HepG2 (cell line): Measurements from ENCODE around the gene STXBP2. TPM values are rescaled to one million over a fixed set of nuclear protein-coding genes. Genes with fewer than 3 reads are reported as not detected.
A peak's percentile ranks its signal among the peaks of the same experiment; 100 is the strongest.

ENCODE experiments used
- ATAC-seq: fragments of 200-7000 bp; cut with Tn5 transposase; 3 replicates; pipeline ENCODE4 v1.9.1; 2020; ENCODE audit warnings: mild to moderate bottlenecking, moderate library complexity
- BruUV-seq: library from RNA; stranded (reverse); fragments of 400-500 nt; replicated peaks from 2 replicates; lab custom pipeline; 2021; lab: Mats Ljungman, UMichigan
- CTCF ChIA-PET: fragments of 300-600 bp; formaldehyde crosslinking; extraction: SDS; loops from one replicate; lab custom pipeline; 2021; ENCODE audit warnings: low total read pairs, inconsistent platforms, low intra/inter-chr PET ratio; lab: Yijun Ruan, JAX
- POLR2A ChIA-PET: fragments of 350-600 bp; sonication (Branson Sonifier 250); formaldehyde crosslinking; loops from one replicate; lab custom pipeline; 2020; ENCODE audit warnings: antibody characterized with exemption, inconsistent platforms; lab: Yijun Ruan, JAX
- DNase-seq: peaks from one replicate; pipeline ENCODE4 v3.0.0-alpha.2; 2015; ENCODE audit warnings: low spot score
- FAIRE-seq: peaks from 3 replicates; lab custom pipeline; 2011; peaks lifted over from hg19 to GRCh38; lab: Jason Lieb, UNC
- H2AFZ ChIP-seq: one replicate; pipeline ENCODE4 v1.6.1; 2011; ENCODE audit warnings: low read length, inconsistent platforms
- H3K27ac ChIP-seq: fragments of 300-600 bp; 3 replicates; pipeline ENCODE4 v1.8.0; 2011; ENCODE audit warnings: mixed run types, mild to moderate bottlenecking, mixed read lengths, low read length, inconsistent platforms; ENCODE audit not compliant: insufficient read depth; ENCODE audit errors: extremely low read length
- H3K27me3 ChIP-seq, 2 experiments: fragments of 200-600 bp in 1 of 2; 2 replicates in 1 of 2; 3 replicates in 1 of 2; pipeline versions ENCODE4 v1.6.0 to v1.8.0; 2011; ENCODE audit warnings: low read length in 2 of 2, mild to moderate bottlenecking in 2 of 2, moderate library complexity in 2 of 2, inconsistent platforms in 1 of 2; ENCODE audit not compliant: insufficient read depth in 2 of 2, control insufficient read depth in 1 of 2
- H3K36me3 ChIP-seq, 2 experiments: fragments of 200-600 bp in 1 of 2; replicated peaks in 1 of 2; 2 replicates in 1 of 2; 3 replicates in 1 of 2; pipeline versions ENCODE4 v1.5.1 to v1.8.0; 2011; ENCODE audit warnings: low read length in 2 of 2, inconsistent platforms in 1 of 2; ENCODE audit not compliant: insufficient read depth in 2 of 2, control insufficient read depth in 1 of 2
- H3K4me1 ChIP-seq: 2 replicates; pipeline ENCODE4 v1.5.1; 2012; ENCODE audit warnings: low read length, inconsistent platforms; ENCODE audit not compliant: insufficient read depth
- H3K4me2 ChIP-seq: 2 replicates; pipeline ENCODE4 v1.6.0; 2011; ENCODE audit warnings: low read depth, low read length, inconsistent platforms
- H3K4me3 ChIP-seq, 3 experiments: fragments of 200-600 bp in 1 of 3; sonication (generic), shearing (Covaris generic) in 1 of 3; replicated peaks in 1 of 3; 2 replicates each; pipeline ENCODE4 v1.5.1; 2011 to 2016; ENCODE audit warnings: low read length in 3 of 3, inconsistent platforms in 2 of 3, low read depth in 2 of 3, mild to moderate bottlenecking in 2 of 3, control low read depth in 1 of 3, mixed read lengths in 1 of 3; ENCODE audit not compliant: insufficient read depth in 1 of 3
- H3K79me2 ChIP-seq: one replicate; pipeline ENCODE4 v1.6.1; 2011; ENCODE audit warnings: low read length, inconsistent platforms; ENCODE audit not compliant: insufficient read depth
- H3K9ac ChIP-seq: 2 replicates; pipeline ENCODE4 v1.6.0; 2011; ENCODE audit warnings: mild to moderate bottlenecking, low read depth, low read length, inconsistent platforms; ENCODE audit not compliant: insufficient read depth
- H3K9me3 ChIP-seq: 2 replicates; pipeline ENCODE4 v1.5.1; 2012; ENCODE audit warnings: mild to moderate bottlenecking, low read length
- H4K20me1 ChIP-seq: 2 replicates; pipeline ENCODE4 v1.6.0; 2011; ENCODE audit warnings: inconsistent platforms, mild to moderate bottlenecking, low read length, moderate library complexity; ENCODE audit not compliant: insufficient read depth
- ARID2 ChIP-seq: sonication (generic); formaldehyde crosslinking; IDR thresholded peaks from 2 replicates; pipeline ENCODE4 v1.8.1; 2022; ENCODE audit warnings: mild to moderate bottlenecking, missing genetic modification reagents, borderline replicate concordance
- ATM ChIP-seq: fragments of 450-650 bp; IDR thresholded peaks from 2 replicates; pipeline ENCODE4 v1.7.1; 2017; ENCODE audit warnings: mild to moderate bottlenecking, borderline replicate concordance
- KDM6A ChIP-seq: IDR thresholded peaks from 2 replicates; pipeline ENCODE4 v1.6.1; 2016; ENCODE audit warnings: low read depth
- PHF8 ChIP-seq: sonication (generic); formaldehyde crosslinking; IDR thresholded peaks from 2 replicates; pipeline ENCODE4 v1.5.0; 2020; ENCODE audit warnings: missing genetic modification reagents
- SAP130 ChIP-seq: IDR thresholded peaks from 2 replicates; pipeline ENCODE4 v1.6.1; 2016; ENCODE audit warnings: low read depth
- SP1 ChIP-seq, 2 experiments: fragments of 450-650 bp in 1 of 2; sonication (generic) in 1 of 2; formaldehyde crosslinking in 1 of 2; IDR thresholded peaks; 2 replicates each; pipeline versions ENCODE4 v1.4.0 to v1.6.1; 2016 to 2020; ENCODE audit warnings: missing genetic modification reagents in 1 of 2
- SP5 ChIP-seq: IDR thresholded peaks from 2 replicates; pipeline ENCODE4 v1.6.1; 2016; ENCODE audit warnings: low read depth, borderline replicate concordance
- ZBTB7B ChIP-seq: sonication (generic); formaldehyde crosslinking; IDR thresholded peaks from 2 replicates; pipeline ENCODE4 v1.4.0; 2020; ENCODE audit warnings: missing genetic modification reagents
- WGBS: methylation state at CpG from one replicate; pipeline ENCODE4 v1.1.6; 2017; ENCODE audit warnings: low lambda C conversion rate; 5-methylcytosine and 5-hydroxymethylcytosine counted together
- in situ Hi-C: cut with HindIII; loops from 2 replicates; pipeline ENCODE4 v1.10.0; 2017; ENCODE audit warnings: low pct_unique_long_range_greater_than_20kb; ENCODE audit not compliant: extremely low pct_ligation_motif_present
- intact Hi-C: fragments of 100-400 bp; cut with micrococcal nuclease; formaldehyde crosslinking; loops from one replicate; pipeline ENCODE4 v1.10.0; 2022; ENCODE audit not compliant: unreplicated experiment
- polyA plus RNA-seq, 8 experiments: library from polyadenylated mRNA; depleted of rRNA in 3 of 8; stranded (reverse) in 7 of 8; unstranded in 1 of 8; fragments of >200 nt; fragmentation: Illumina TruSeq in 4 of 8; extraction: Trizol in 4 of 8; gene quantifications; 2 replicates each; pipeline versions ENCODE4 v1.2.1 to v1.2.3, GENCODE V29; 2011 to 2016; ENCODE audit warnings: low read depth in 4 of 8, missing spikeins in 1 of 8, mixed read lengths in 1 of 8; ENCODE audit not compliant: insufficient read depth in 1 of 8
- total RNA-seq, 5 experiments: library from RNA; depleted of rRNA; stranded (reverse); fragments of >200 nt; fragmentation: Illumina TruSeq; extraction: Trizol; gene quantifications; 2 replicates each; pipeline ENCODE4 v1.2.3, GENCODE V29; 2016; ENCODE audit warnings: low read depth in 1 of 5
- TF ChIP-seq, protein P1 (sequence below): sonication (generic); formaldehyde crosslinking; IDR thresholded peaks from 2 replicates; pipeline ENCODE4 v1.9.0; 2021; ENCODE audit warnings: missing genetic modification reagents, borderline replicate concordance
- TF ChIP-seq, protein P2 (sequence below): sonication (generic); formaldehyde crosslinking; IDR thresholded peaks from 2 replicates; pipeline ENCODE4 v1.8.0; 2022; ENCODE audit warnings: low read depth, missing genetic modification reagents
- TF ChIP-seq, protein P3 (sequence below): sonication (generic); formaldehyde crosslinking; IDR thresholded peaks from 2 replicates; pipeline ENCODE4 v1.4.0; 2020; ENCODE audit warnings: missing genetic modification reagents
- TF ChIP-seq, protein P4 (sequence below): sonication (generic); formaldehyde crosslinking; IDR thresholded peaks from 2 replicates; pipeline ENCODE4 v1.4.0; 2020; ENCODE audit warnings: missing genetic modification reagents

Gene STXBP2
- total and polyA plus RNA-seq, 2 of the 13 experiments (the other 11 are each of a cell fraction or from before 2014, with no cell fraction given), result 22.8 to 40.1 TPM

DNA sequence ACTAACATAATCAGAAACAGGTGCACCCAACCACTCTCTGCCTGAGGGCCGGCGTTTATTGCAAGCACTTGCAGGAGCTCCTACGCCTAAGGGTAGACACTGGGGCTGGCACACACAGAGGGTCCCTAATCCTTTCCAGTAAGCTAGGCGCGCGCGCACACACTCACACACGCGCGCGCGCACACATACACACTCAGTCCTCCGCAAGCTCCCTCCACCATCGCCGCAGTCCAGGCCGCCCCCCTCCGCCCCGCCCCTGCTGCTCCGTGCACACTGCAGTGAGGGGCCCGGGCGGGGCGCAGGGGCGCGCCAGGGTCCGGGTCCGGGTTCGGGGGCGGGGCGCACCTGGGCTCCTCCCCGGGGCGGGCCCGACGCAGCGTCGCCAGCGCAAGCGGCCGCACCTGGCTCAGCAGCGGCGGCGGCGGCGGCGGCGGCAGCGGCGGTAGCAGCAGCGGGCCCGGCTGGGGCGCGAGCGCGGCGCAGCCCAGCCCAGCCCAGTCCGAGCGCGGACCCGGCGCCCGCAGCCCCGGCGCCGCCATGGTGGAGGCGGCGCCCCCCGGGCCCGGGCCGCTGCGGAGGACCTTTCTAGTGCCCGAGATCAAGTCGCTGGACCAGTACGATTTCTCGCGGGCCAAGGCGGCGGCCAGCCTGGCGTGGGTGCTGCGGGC is 41.3 kb upstream of the STXBP2 start, which contains the start of gene CAMSAP3:
CAMSAP3 (plus strand) TSS at position 398 of the 668 bp plus-strand sequence; CDS start at position 538, 140 bp downstream.
- peak within 1 kb of the TSS; percentile 74 for H3K27ac ChIP-seq
- in situ Hi-C loops (no loop called here), intact Hi-C loops (no loop called here)
- H3K9me3 ChIP-seq, result no peaks in the 10 kb centered on the region
- H3K27me3 ChIP-seq, result no peaks in the 10 kb centered on the region
- peaks cover 25% of the 10 kb centered on the region for H4K20me1 ChIP-seq
- peak within 1 kb of the TSS; percentile 71 to 98 (median 93) for H3K4me3 ChIP-seq
- peaks cover 2 to 6% of the 10 kb centered on the region in 2 experiments; a peak in 2 of 5 replicates for H3K36me3 ChIP-seq
- peak; percentile 64 for DNase-seq
- peaks cover 29% of the 10 kb centered on the region for H3K79me2 ChIP-seq
- peak within 1 kb of the TSS; percentile 89 for H3K4me2 ChIP-seq
- POLR2A ChIA-PET, result interaction anchor here (0.6 to 2.5 kb wide), 12 partner anchors 10 to 496 kb away, joined by 3 to 21 read pairs (median 4); partner anchors contain the start of genes PET100, STXBP2, TIMM44 and XAB2
- peaks cover 60% of the 10 kb centered on the region for H3K4me1 ChIP-seq
- peak within 1 kb of the TSS; percentile 86 for H3K9ac ChIP-seq
- H2AFZ ChIP-seq, result peak within 1 kb of the TSS; percentile 63
- 0% methylated on average over 15 of the region's 78 CpGs for WGBS
- ATAC-seq, result peak; percentile 84
- no TSS peak for BruUV-seq
- FAIRE-seq, result no peak
- CTCF ChIA-PET, result no interaction called here
- TF ChIP-seq, protein P1, sequence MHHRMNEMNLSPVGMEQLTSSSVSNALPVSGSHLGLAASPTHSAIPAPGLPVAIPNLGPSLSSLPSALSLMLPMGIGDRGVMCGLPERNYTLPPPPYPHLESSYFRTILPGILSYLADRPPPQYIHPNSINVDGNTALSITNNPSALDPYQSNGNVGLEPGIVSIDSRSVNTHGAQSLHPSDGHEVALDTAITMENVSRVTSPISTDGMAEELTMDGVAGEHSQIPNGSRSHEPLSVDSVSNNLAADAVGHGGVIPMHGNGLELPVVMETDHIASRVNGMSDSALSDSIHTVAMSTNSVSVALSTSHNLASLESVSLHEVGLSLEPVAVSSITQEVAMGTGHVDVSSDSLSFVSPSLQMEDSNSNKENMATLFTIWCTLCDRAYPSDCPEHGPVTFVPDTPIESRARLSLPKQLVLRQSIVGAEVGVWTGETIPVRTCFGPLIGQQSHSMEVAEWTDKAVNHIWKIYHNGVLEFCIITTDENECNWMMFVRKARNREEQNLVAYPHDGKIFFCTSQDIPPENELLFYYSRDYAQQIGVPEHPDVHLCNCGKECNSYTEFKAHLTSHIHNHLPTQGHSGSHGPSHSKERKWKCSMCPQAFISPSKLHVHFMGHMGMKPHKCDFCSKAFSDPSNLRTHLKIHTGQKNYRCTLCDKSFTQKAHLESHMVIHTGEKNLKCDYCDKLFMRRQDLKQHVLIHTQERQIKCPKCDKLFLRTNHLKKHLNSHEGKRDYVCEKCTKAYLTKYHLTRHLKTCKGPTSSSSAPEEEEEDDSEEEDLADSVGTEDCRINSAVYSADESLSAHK, result no peak
- TF ChIP-seq, protein P2, sequence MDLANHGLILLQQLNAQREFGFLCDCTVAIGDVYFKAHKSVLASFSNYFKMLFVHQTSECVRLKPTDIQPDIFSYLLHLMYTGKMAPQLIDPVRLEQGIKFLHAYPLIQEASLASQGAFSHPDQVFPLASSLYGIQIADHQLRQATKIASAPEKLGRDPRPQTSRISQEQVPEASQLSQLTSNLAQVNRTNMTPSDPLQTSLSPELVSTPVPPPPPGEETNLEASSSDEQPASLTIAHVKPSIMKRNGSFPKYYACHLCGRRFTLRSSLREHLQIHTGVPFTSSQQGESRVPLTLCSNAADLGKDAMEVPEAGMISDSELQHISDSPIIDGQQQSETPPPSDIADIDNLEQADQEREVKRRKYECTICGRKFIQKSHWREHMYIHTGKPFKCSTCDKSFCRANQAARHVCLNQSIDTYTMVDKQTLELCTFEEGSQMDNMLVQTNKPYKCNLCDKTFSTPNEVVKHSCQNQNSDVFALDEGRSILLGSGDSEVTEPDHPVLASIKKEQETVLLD (CRISPR knock-in tag), result 0 out of 2 replicates have a peak, but pooled peaks have one; percentile 19
- TF ChIP-seq SP1 (IDR thresholded peaks at IDR 0.05), result no peak
- TF ChIP-seq SP1 (CRISPR knock-in tag; IDR thresholded peaks at IDR 0.05), result peak; percentile 42; the same call in 1 of the 2 replicates
- 0 out of 2 replicates have a peak, but pooled peaks have one; percentile 47 for TF ChIP-seq ZBTB7B (CRISPR knock-in tag)
- peak; percentile 62 for TF ChIP-seq SAP130 (CRISPR knock-in tag)
- no peak for TF ChIP-seq ARID2 (CRISPR knock-in tag)
- TF ChIP-seq, protein P3, sequence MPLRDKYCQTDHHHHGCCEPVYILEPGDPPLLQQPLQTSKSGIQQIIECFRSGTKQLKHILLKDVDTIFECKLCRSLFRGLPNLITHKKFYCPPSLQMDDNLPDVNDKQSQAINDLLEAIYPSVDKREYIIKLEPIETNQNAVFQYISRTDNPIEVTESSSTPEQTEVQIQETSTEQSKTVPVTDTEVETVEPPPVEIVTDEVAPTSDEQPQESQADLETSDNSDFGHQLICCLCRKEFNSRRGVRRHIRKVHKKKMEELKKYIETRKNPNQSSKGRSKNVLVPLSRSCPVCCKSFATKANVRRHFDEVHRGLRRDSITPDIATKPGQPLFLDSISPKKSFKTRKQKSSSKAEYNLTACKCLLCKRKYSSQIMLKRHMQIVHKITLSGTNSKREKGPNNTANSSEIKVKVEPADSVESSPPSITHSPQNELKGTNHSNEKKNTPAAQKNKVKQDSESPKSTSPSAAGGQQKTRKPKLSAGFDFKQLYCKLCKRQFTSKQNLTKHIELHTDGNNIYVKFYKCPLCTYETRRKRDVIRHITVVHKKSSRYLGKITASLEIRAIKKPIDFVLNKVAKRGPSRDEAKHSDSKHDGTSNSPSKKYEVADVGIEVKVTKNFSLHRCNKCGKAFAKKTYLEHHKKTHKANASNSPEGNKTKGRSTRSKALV (CRISPR knock-in tag), result peak; percentile 61; the same call in 1 of the 2 replicates
- peak; percentile 57; the same call in 1 of the 2 replicates for TF ChIP-seq SP5
- no peak for TF ChIP-seq ATM
- TF ChIP-seq PHF8 (CRISPR knock-in tag), result peak; percentile 33
- TF ChIP-seq KDM6A (CRISPR knock-in tag), result 0 out of 2 replicates have a peak, but pooled peaks have one; percentile 29
- TF ChIP-seq, protein P4, sequence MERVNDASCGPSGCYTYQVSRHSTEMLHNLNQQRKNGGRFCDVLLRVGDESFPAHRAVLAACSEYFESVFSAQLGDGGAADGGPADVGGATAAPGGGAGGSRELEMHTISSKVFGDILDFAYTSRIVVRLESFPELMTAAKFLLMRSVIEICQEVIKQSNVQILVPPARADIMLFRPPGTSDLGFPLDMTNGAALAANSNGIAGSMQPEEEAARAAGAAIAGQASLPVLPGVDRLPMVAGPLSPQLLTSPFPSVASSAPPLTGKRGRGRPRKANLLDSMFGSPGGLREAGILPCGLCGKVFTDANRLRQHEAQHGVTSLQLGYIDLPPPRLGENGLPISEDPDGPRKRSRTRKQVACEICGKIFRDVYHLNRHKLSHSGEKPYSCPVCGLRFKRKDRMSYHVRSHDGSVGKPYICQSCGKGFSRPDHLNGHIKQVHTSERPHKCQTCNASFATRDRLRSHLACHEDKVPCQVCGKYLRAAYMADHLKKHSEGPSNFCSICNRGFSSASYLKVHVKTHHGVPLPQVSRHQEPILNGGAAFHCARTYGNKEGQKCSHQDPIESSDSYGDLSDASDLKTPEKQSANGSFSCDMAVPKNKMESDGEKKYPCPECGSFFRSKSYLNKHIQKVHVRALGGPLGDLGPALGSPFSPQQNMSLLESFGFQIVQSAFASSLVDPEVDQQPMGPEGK (CRISPR knock-in tag), result peak; percentile 88
